HepG2 (cell line): ENCODE data around the gene NCKIPSD. TPM values are rescaled to one million over a fixed set of nuclear protein-coding genes. Genes with fewer than 3 reads are reported as not detected.

Experiments
- ATAC-seq: fragments of 200-7000 bp; cut with Tn5 transposase; 3 replicates; pipeline ENCODE4 v1.9.1; 2020; ENCODE audit warnings: mild to moderate bottlenecking, moderate library complexity
- BruUV-seq: library from RNA; stranded (reverse); fragments of 400-500 nt; replicated peaks from 2 replicates; lab custom pipeline; 2021; lab: Mats Ljungman, UMichigan
- CTCF ChIA-PET: fragments of 300-600 bp; formaldehyde crosslinking; extraction: SDS; loops from one replicate; lab custom pipeline; 2021; ENCODE audit warnings: low total read pairs, inconsistent platforms, low intra/inter-chr PET ratio; lab: Yijun Ruan, JAX
- POLR2A ChIA-PET: fragments of 350-600 bp; sonication (Branson Sonifier 250); formaldehyde crosslinking; loops from one replicate; lab custom pipeline; 2020; ENCODE audit warnings: antibody characterized with exemption, inconsistent platforms; lab: Yijun Ruan, JAX
- DNase-seq: peaks from one replicate; pipeline ENCODE4 v3.0.0-alpha.2; 2015; ENCODE audit warnings: low spot score
- FAIRE-seq: peaks from 3 replicates; lab custom pipeline; 2011; peaks lifted over from hg19 to GRCh38; lab: Jason Lieb, UNC
- H2AFZ ChIP-seq: one replicate; pipeline ENCODE4 v1.6.1; 2011; ENCODE audit warnings: low read length, inconsistent platforms
- H3K27ac ChIP-seq: fragments of 300-600 bp; 3 replicates; pipeline ENCODE4 v1.8.0; 2011; ENCODE audit warnings: mixed run types, mild to moderate bottlenecking, mixed read lengths, low read length, inconsistent platforms; ENCODE audit not compliant: insufficient read depth; ENCODE audit errors: extremely low read length
- H3K27me3 ChIP-seq, 2 experiments: fragments of 200-600 bp in 1 of 2; 2 replicates in 1 of 2; 3 replicates in 1 of 2; pipeline versions ENCODE4 v1.6.0 to v1.8.0; 2011; ENCODE audit warnings: low read length in 2 of 2, mild to moderate bottlenecking in 2 of 2, moderate library complexity in 2 of 2, inconsistent platforms in 1 of 2; ENCODE audit not compliant: insufficient read depth in 2 of 2, control insufficient read depth in 1 of 2
- H3K36me3 ChIP-seq, 2 experiments: fragments of 200-600 bp in 1 of 2; replicated peaks in 1 of 2; 2 replicates in 1 of 2; 3 replicates in 1 of 2; pipeline versions ENCODE4 v1.5.1 to v1.8.0; 2011; ENCODE audit warnings: low read length in 2 of 2, inconsistent platforms in 1 of 2; ENCODE audit not compliant: insufficient read depth in 2 of 2, control insufficient read depth in 1 of 2
- H3K4me1 ChIP-seq: 2 replicates; pipeline ENCODE4 v1.5.1; 2012; ENCODE audit warnings: low read length, inconsistent platforms; ENCODE audit not compliant: insufficient read depth
- H3K4me2 ChIP-seq: 2 replicates; pipeline ENCODE4 v1.6.0; 2011; ENCODE audit warnings: low read depth, low read length, inconsistent platforms
- H3K4me3 ChIP-seq, 3 experiments: fragments of 200-600 bp in 1 of 3; sonication (generic), shearing (Covaris generic) in 1 of 3; replicated peaks in 1 of 3; 2 replicates each; pipeline ENCODE4 v1.5.1; 2011 to 2016; ENCODE audit warnings: low read length in 3 of 3, inconsistent platforms in 2 of 3, low read depth in 2 of 3, mild to moderate bottlenecking in 2 of 3, control low read depth in 1 of 3, mixed read lengths in 1 of 3; ENCODE audit not compliant: insufficient read depth in 1 of 3
- H3K79me2 ChIP-seq: one replicate; pipeline ENCODE4 v1.6.1; 2011; ENCODE audit warnings: low read length, inconsistent platforms; ENCODE audit not compliant: insufficient read depth
- H3K9ac ChIP-seq: 2 replicates; pipeline ENCODE4 v1.6.0; 2011; ENCODE audit warnings: mild to moderate bottlenecking, low read depth, low read length, inconsistent platforms; ENCODE audit not compliant: insufficient read depth
- H3K9me3 ChIP-seq: 2 replicates; pipeline ENCODE4 v1.5.1; 2012; ENCODE audit warnings: mild to moderate bottlenecking, low read length
- H4K20me1 ChIP-seq: 2 replicates; pipeline ENCODE4 v1.6.0; 2011; ENCODE audit warnings: inconsistent platforms, mild to moderate bottlenecking, low read length, moderate library complexity; ENCODE audit not compliant: insufficient read depth
- BRD4 ChIP-seq: sonication (generic); formaldehyde crosslinking; IDR thresholded peaks from 2 replicates; pipeline ENCODE4 v1.4.0; 2020; ENCODE audit warnings: missing genetic modification reagents
- HNRNPK ChIP-seq: fragments of 200-400 bp; formaldehyde crosslinking; IDR thresholded peaks from 2 replicates; pipeline ENCODE4 v1.6.1; 2018; ENCODE audit warnings: low read length, low read depth, moderate library complexity, mild to moderate bottlenecking; ENCODE audit not compliant: poor library complexity, severe bottlenecking
- MTF2 ChIP-seq: sonication (generic); formaldehyde crosslinking; IDR thresholded peaks from 2 replicates; pipeline ENCODE4 v1.5.0; 2020; ENCODE audit warnings: missing genetic modification reagents, borderline replicate concordance
- ONECUT2 ChIP-seq: sonication (generic); formaldehyde crosslinking; IDR thresholded peaks from 2 replicates; pipeline ENCODE4 v1.4.0; 2020; ENCODE audit warnings: missing genetic modification reagents
- PAX8 ChIP-seq: sonication (generic); formaldehyde crosslinking; IDR thresholded peaks from 2 replicates; pipeline ENCODE4 v1.8.0; 2022; ENCODE audit warnings: mild to moderate bottlenecking, missing genetic modification reagents, borderline replicate concordance
- RCOR2 ChIP-seq: IDR thresholded peaks from 2 replicates; pipeline ENCODE4 v1.6.1; 2016; ENCODE audit warnings: missing biosample characterization, missing genetic modification reagents
- TIGD3 ChIP-seq: sonication (generic); formaldehyde crosslinking; IDR thresholded peaks from 2 replicates; pipeline ENCODE4 v1.5.1; 2020; ENCODE audit warnings: mild to moderate bottlenecking, missing genetic modification reagents, borderline replicate concordance
- ZKSCAN8 ChIP-seq: IDR thresholded peaks from 2 replicates; pipeline ENCODE4 v1.6.1; 2016; ENCODE audit warnings: borderline replicate concordance, missing genetic modification reagents, missing compliant biosample characterization
- ZNF44 ChIP-seq: sonication (generic); formaldehyde crosslinking; IDR thresholded peaks from 2 replicates; pipeline ENCODE4 v1.5.1; 2020; ENCODE audit warnings: mild to moderate bottlenecking, missing genetic modification reagents
- ZNF816 ChIP-seq: sonication (generic); formaldehyde crosslinking; IDR thresholded peaks from 2 replicates; pipeline ENCODE4 v1.8.0; 2022; ENCODE audit warnings: missing genetic modification reagents, mild to moderate bottlenecking, borderline replicate concordance
- WGBS: methylation state at CpG from one replicate; pipeline ENCODE4 v1.1.6; 2017; ENCODE audit warnings: low lambda C conversion rate; 5-methylcytosine and 5-hydroxymethylcytosine counted together
- in situ Hi-C: cut with HindIII; loops from 2 replicates; pipeline ENCODE4 v1.10.0; 2017; ENCODE audit warnings: low pct_unique_long_range_greater_than_20kb; ENCODE audit not compliant: extremely low pct_ligation_motif_present
- intact Hi-C: fragments of 100-400 bp; cut with micrococcal nuclease; formaldehyde crosslinking; loops from one replicate; pipeline ENCODE4 v1.10.0; 2022; ENCODE audit not compliant: unreplicated experiment
- polyA plus RNA-seq, 8 experiments: library from polyadenylated mRNA; depleted of rRNA in 3 of 8; stranded (reverse) in 7 of 8; unstranded in 1 of 8; fragments of >200 nt; fragmentation: Illumina TruSeq in 4 of 8; extraction: Trizol in 4 of 8; gene quantifications; 2 replicates each; pipeline versions ENCODE4 v1.2.1 to v1.2.3, GENCODE V29; 2011 to 2016; ENCODE audit warnings: low read depth in 4 of 8, missing spikeins in 1 of 8, mixed read lengths in 1 of 8; ENCODE audit not compliant: insufficient read depth in 1 of 8
- total RNA-seq, 5 experiments: library from RNA; depleted of rRNA; stranded (reverse); fragments of >200 nt; fragmentation: Illumina TruSeq; extraction: Trizol; gene quantifications; 2 replicates each; pipeline ENCODE4 v1.2.3, GENCODE V29; 2016; ENCODE audit warnings: low read depth in 1 of 5
- TF ChIP-seq, protein P1 (sequence below): sonication (generic); formaldehyde crosslinking; IDR thresholded peaks from 2 replicates; pipeline ENCODE4 v1.4.0; 2020; ENCODE audit warnings: missing genetic modification reagents, borderline replicate concordance

NCKIPSD gene
- total and polyA plus RNA-seq, 2 of the 13 experiments (the other 11 are each of a cell fraction or from before 2014, with no cell fraction given) = 13.5 to 35.2 TPM

- no peak for TF ChIP-seq ZNF816 (CRISPR knock-in tag)
- TF ChIP-seq HNRNPK = no peak
- TF ChIP-seq, protein P1, sequence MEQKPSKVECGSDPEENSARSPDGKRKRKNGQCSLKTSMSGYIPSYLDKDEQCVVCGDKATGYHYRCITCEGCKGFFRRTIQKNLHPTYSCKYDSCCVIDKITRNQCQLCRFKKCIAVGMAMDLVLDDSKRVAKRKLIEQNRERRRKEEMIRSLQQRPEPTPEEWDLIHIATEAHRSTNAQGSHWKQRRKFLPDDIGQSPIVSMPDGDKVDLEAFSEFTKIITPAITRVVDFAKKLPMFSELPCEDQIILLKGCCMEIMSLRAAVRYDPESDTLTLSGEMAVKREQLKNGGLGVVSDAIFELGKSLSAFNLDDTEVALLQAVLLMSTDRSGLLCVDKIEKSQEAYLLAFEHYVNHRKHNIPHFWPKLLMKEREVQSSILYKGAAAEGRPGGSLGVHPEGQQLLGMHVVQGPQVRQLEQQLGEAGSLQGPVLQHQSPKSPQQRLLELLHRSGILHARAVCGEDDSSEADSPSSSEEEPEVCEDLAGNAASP (CRISPR knock-in tag) = no peak
- TF ChIP-seq MTF2 (CRISPR knock-in tag) = no peak
Measured at GRCh38 chr3:48631516-48632448, 53.9 kb downstream of the NCKIPSD start (continued).

GRCh38 chr3:48630833-48631232, 54.9 kb downstream of the NCKIPSD start:
- intact Hi-C loops = no loop called here
- no peaks in the 10 kb centered on the region; a peak in 1 of 5 replicates for H3K27me3 ChIP-seq
- CTCF ChIA-PET = no interaction called here
- POLR2A ChIA-PET = no interaction called here
- ATAC-seq (no peak), DNase-seq (no peak), FAIRE-seq (no peak)
- H3K36me3 ChIP-seq = peaks cover 27 to 79% of the 10 kb centered on the region in 2 experiments
- no peaks in the 10 kb centered on the region for H3K9me3 ChIP-seq
- 98% methylated on average over 12 of the region's 12 CpGs for WGBS
- H2AFZ ChIP-seq = no peak overlapping the region
- no TSS peak for BruUV-seq
- in situ Hi-C loops = no loop called here
- no peak overlapping the region for H3K9ac ChIP-seq
- H3K4me1 ChIP-seq = peaks cover 50% of the 10 kb centered on the region
- no peaks in the 10 kb centered on the region for H4K20me1 ChIP-seq
- H3K4me2 ChIP-seq = no peak overlapping the region
- H3K27ac ChIP-seq = no peak overlapping the region
- no peak overlapping the region for H3K4me3 ChIP-seq
- H3K79me2 ChIP-seq = peaks cover 35% of the 10 kb centered on the region
- TF ChIP-seq ONECUT2 (CRISPR knock-in tag) (no peak), BRD4 (CRISPR knock-in tag) (no peak), ZNF44 (CRISPR knock-in tag) (no peak), PAX8 (no peak), TIGD3 (no peak), ZKSCAN8 (CRISPR knock-in tag) (no peak), RCOR2 (CRISPR knock-in tag) (no peak)
